ENCODE measurements around the gene SLC22A15. TPM values are rescaled to one million over a fixed set of nuclear protein-coding genes. Genes with fewer than 3 reads are reported as not detected.

The SLC22A15 gene
- total and polyA plus RNA-seq, 7 donors: 0.99 to 3.3 (median 1.8) TPM; not detected in 1

DNA sequence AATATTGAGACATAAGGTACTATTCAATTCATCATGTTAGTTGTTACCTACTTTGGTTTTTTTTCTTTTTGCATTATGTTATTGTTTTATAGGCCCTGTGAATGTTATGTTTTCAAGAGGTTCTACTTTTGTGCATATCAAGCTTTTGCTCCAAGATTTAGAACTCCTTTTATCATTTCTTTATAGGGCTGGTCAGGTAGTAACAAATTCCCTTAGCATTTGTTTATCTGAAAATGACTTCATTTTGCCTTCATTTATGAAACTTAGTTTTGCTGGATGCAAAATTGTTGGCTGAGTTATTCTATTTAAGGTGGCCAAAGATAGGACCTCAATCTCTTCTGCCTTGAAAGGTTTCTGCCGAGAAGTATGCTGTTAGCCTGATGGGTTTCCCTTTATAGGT lies 113.6 kb downstream of the SLC22A15 start:
- intact Hi-C loops (cut with DNase I): no loop called here
- no peaks in the 10 kb centered on the region for H3K4me1 ChIP-seq
- peaks cover 0 to 15% (median 6%) of the 10 kb centered on the region in 4 donors for H3K9me3 ChIP-seq
- TF ChIP-seq POLR2A (IDR thresholded peaks at IDR 0.05) (no peak), EP300 (IDR thresholded peaks at IDR 0.05) (no peak), POLR2AphosphoS5 (IDR thresholded peaks at IDR 0.05) (no peak), CTCF (IDR thresholded peaks at IDR 0.05) (no peak)
- no peaks in the 10 kb centered on the region for H3K36me3 ChIP-seq
- DNase-seq: no peak
- no peak overlapping the region for H3K27ac ChIP-seq
- H3K4me3 ChIP-seq: no peak overlapping the region
- H3K27me3 ChIP-seq: no peaks in the 10 kb centered on the region
- 94 to 100% methylated on average over 1 of the region's 1 CpG for WGBS, 2 donors

- intact Hi-C loops (cut with DNase I): no loop called here
- WGBS, 2 donors: 96 to 100% methylated on average over 1 of the region's 1 CpG
Observed at GRCh38 chr1:116091083-116091482, 114.8 kb downstream of the SLC22A15 start.

DNA sequence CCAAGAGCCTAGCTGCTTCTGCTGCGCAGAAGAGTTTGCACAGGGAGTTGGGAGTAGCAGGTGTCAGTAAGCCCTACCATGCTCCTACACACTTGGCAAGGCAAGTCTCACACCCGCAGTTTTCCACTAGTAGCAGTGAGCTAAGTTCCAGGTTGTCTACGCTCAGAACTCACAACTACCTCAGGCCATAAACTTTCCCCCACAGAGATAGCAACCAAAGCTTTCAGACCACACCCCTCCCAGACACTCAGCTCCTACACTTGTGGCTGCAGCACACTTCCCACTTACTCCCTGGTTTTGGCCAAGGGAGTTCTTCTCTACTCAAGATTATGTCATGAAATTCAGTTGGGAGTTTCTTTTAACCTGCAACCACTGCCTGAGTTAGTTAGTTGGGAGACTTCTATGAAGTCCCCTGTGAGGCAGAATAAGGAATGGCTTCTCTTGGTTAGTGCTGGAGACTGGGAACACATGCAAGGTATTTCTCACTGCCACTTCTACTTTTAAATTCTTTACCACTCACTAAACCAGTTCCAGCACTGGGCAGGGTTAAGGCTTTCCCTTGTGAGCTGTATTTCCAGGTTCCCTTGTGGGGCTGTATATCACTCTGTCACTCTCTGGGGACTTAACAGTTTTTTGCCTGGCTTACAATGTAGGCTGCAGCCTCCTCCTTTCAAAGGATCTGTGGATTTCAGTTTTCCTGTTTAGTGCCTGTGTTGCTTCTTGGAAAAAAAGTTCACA lies 116.6 kb downstream of the SLC22A15 start:
- no peaks in the 10 kb centered on the region for H3K27me3 ChIP-seq
- H3K27ac ChIP-seq: no peak overlapping the region
- H3K4me1 ChIP-seq: no peaks in the 10 kb centered on the region
- H3K9me3 ChIP-seq: peaks cover 0 to 16% (median 6%) of the 10 kb centered on the region in 4 donors
- DNase-seq: no peak
- no peak overlapping the region for H3K4me3 ChIP-seq
- TF ChIP-seq POLR2A (IDR thresholded peaks at IDR 0.05) (no peak), EP300 (IDR thresholded peaks at IDR 0.05) (no peak), POLR2AphosphoS5 (IDR thresholded peaks at IDR 0.05) (no peak), CTCF (IDR thresholded peaks at IDR 0.05) (no peak)
- no peaks in the 10 kb centered on the region for H3K36me3 ChIP-seq
- intact Hi-C loops (cut with DNase I): no loop called here
- 34 to 58% methylated on average over 3 of the region's 3 CpGs for WGBS, 2 donors

More at GRCh38 chr1:116091083-116091482, 114.8 kb downstream of the SLC22A15 start:
- Histone ChIP-seq H3K4me3 (no peak overlapping the region), H3K27me3 (no peaks in the 10 kb centered on the region), H3K4me1 (no peaks in the 10 kb centered on the region), H3K9me3 (peaks cover 0 to 16% (median 6%) of the 10 kb centered on the region in 4 donors), H3K27ac (no peak overlapping the region), H3K36me3 (no peaks in the 10 kb centered on the region)
- DNase-seq: no peak
- no peak for TF ChIP-seq CTCF (IDR thresholded peaks at IDR 0.05)
- TF ChIP-seq POLR2A (IDR thresholded peaks at IDR 0.05): no peak
- TF ChIP-seq POLR2AphosphoS5 (IDR thresholded peaks at IDR 0.05): no peak
- TF ChIP-seq EP300 (IDR thresholded peaks at IDR 0.05): no peak

DNA sequence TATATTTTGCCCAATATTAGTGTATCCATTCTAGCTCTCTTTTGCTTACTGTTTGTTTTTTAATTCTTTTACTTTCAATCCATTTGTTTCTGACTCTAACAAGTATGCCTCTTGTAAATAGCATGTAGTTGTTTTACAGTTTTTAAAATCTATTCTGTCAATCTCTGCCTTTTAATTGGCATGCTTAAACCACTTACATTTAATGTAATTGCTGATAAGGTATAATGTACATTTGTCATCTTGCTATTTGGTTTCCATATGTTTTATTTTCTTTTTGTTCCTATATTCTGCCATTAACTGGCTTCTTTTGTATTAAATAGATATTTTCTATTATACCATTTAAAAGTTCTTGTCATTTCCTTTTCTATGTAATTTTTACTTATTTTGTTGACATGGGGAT lies 118.7 kb downstream of the SLC22A15 start:
- TF ChIP-seq POLR2AphosphoS5 (IDR thresholded peaks at IDR 0.05): no peak
- TF ChIP-seq EP300 (IDR thresholded peaks at IDR 0.05): no peak
- no peak for TF ChIP-seq CTCF (IDR thresholded peaks at IDR 0.05)
- TF ChIP-seq POLR2A (IDR thresholded peaks at IDR 0.05): no peak
- no peak for DNase-seq
- Histone ChIP-seq H3K4me1 (no peaks in the 10 kb centered on the region), H3K27me3 (no peaks in the 10 kb centered on the region), H3K36me3 (no peaks in the 10 kb centered on the region), H3K4me3 (no peak overlapping the region), H3K9me3 (peaks cover 0 to 8% (median 2%) of the 10 kb centered on the region in 4 donors), H3K27ac (no peak overlapping the region)
- intact Hi-C loops (cut with DNase I): no loop called here
